ENCODE measurements around the gene UNC5A.

UNC5A gene

GRCh38 chr5:176901260-176902101 is 91.1 kb downstream of the UNC5A start:
- no peak for DNase-seq

- no peak for DNase-seq
Observed at GRCh38 chr5:176902102-176902814, 91.9 kb downstream of the UNC5A start.

GRCh38 chr5:176902911-176903664 is 92.7 kb downstream of the UNC5A start:
- no peak for DNase-seq

GRCh38 chr5:176904276-176904675 is 93.9 kb downstream of the UNC5A start:
- DNase-seq = no peak

GRCh38 chr5:176906126-176906525 is 95.8 kb downstream of the UNC5A start:
- no peak for DNase-seq

GRCh38 chr5:176906796-176907195 is 96.4 kb downstream of the UNC5A start:
- DNase-seq = no peak

GRCh38 chr5:176908675-176909368 is 98.5 kb downstream of the UNC5A start:
- DNase-seq = no peak

GRCh38 chr5:176912115-176912514 is 101.8 kb downstream of the UNC5A start:
- no peak for DNase-seq

- no peak for DNase-seq
Observed at GRCh38 chr5:176915906-176916305, 105.5 kb downstream of the UNC5A start.

GRCh38 chr5:176916337-176916736 is 106.0 kb downstream of the UNC5A start:
- DNase-seq = no peak

- no peak for DNase-seq
Observed at GRCh38 chr5:176918613-176919012, 108.3 kb downstream of the UNC5A start.

GRCh38 chr5:176921714-176922113 is 111.4 kb downstream of the UNC5A start:
- no peak for DNase-seq

GRCh38 chr5:176922817-176923216 is 112.5 kb downstream of the UNC5A start:
- no peak for DNase-seq

GRCh38 chr5:176927562-176927961 is 117.2 kb downstream of the UNC5A start:
- DNase-seq = no peak

GRCh38 chr5:176929654-176930053 is 119.3 kb downstream of the UNC5A start:
- no peak for DNase-seq
